ENCODE results near the gene CHCHD3. TPM values are rescaled to one million over a fixed set of nuclear protein-coding genes. Genes with fewer than 3 reads are reported as not detected.
A peak's percentile ranks its signal among the peaks of the same experiment; 100 is the strongest.

CHCHD3 gene
- total RNA-seq, 6 experiments from 2014 or later = 51.3 to 70.0 (median 65.7) TPM

DNA sequence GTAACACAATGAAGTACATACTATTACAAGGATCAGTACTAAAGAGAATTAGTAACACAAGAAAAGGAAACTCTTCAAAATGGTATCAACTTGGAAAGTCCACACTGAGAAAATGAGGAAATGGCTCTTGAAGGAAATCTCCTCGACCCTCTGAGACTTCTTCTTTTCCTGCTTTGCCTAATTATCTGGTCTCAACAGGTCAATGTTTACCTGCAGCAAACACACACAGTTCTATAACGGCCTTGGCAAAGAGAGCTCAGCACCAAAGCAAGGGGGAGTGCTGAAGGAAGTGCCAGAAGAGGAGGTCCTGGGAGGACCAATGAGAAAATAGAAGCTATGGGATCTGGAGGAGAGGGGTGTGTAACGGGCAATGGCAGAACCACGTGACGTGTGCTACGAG is 21.9 kb downstream of the CHCHD3 start:
- Mint-ChIP-seq H3K27ac (no peak overlapping the region), H3K36me3 (ENCODE audit: low read depth) (peaks cover 20% of the 10 kb centered on the region), H3K4me3 (no peak overlapping the region), H3K27me3 (ENCODE audit: insufficient read depth) (peaks cover 2% of the 10 kb centered on the region; the same call in 1 of the 2 replicates), H3K9me3 (no peaks in the 10 kb centered on the region), H3K4me1 (ENCODE audit: low read depth) (peaks cover 13% of the 10 kb centered on the region)
- TF ChIP-seq CTCF (IDR thresholded peaks at IDR 0.05) = no peak
- DNase-seq = no peak

DNA sequence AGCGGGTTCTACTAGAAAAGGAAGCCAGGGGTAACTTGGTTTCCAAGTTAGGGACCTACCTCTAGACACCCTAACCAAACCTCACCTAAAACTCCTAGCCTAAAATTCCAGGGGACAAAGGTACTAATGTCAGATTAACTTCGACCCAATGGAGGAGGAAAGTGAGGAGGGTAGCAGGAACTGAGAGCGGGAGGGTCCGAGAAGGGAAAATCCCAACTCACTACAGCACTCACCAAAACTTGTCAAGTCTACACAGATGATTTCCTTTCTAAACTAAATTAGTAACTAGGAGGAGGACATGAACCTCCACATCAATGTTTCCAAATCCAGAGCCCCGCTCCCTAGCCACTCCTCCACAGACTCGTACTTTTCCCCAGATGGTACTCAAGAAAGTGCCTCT is 22.6 kb downstream of the CHCHD3 start:
- H3K9me3 Mint-ChIP-seq = no peaks in the 10 kb centered on the region
- H3K4me3 Mint-ChIP-seq = no peak overlapping the region
- peaks cover 20% of the 10 kb centered on the region for H3K36me3 Mint-ChIP-seq (ENCODE audit: low read depth)
- H3K27ac Mint-ChIP-seq = no peak overlapping the region
- no peak for TF ChIP-seq CTCF (IDR thresholded peaks at IDR 0.05)
- no peak for DNase-seq
- H3K27me3 Mint-ChIP-seq (ENCODE audit: insufficient read depth) = peaks cover 2% of the 10 kb centered on the region; the same call in 1 of the 2 replicates
- peaks cover 20% of the 10 kb centered on the region for H3K4me1 Mint-ChIP-seq (ENCODE audit: low read depth)

DNA sequence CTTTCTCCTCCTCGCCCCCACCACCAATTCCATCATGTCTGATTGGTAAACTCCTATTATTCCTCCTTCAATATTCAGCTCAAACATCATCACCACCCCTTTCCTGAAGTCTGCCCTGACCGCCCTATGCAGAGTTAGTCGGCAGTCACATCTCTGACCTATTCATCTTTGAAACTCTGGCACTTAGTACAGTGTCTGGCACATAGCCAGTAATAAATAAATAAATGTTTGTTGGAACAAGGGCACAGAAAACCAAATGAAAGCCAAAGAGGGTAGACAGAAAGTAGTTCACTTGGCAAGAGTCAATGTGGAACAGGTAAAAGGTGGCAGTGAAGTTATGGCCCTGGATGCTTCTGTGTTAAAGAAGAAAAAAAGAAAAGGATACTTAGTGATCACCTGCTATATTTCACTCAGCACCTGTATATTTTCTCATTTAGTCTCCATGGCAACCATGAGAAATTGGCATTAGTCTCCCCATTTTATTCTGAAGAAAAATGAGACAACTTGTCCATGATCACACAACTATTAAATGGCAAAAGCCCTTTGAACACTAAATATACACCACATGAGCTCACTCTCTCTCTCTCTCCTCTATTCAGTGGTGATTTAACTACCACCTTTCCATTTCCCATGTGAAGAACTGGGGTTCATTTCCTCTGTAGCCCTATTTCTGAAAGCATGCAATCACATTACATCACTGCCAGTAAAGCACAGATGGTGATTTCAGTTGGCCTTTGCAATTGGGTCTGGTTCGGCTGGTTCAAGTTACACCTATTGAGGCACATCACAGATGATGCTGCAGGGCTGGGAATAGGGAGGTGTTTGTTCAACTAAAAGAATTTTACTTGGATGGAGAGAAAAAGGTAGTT is 25.3 kb downstream of the CHCHD3 start:
- H3K9me3 Mint-ChIP-seq = no peaks in the 10 kb centered on the region
- no peak for TF ChIP-seq CTCF (IDR thresholded peaks at IDR 0.05)
- H3K36me3 Mint-ChIP-seq (ENCODE audit: low read depth) = peaks cover 16% of the 10 kb centered on the region
- H3K4me1 Mint-ChIP-seq (ENCODE audit: low read depth) = peaks cover 46% of the 10 kb centered on the region
- no peak overlapping the region for H3K4me3 Mint-ChIP-seq
- H3K27me3 Mint-ChIP-seq (ENCODE audit: insufficient read depth) = peaks cover 2% of the 10 kb centered on the region; the same call in 1 of the 2 replicates
- DNase-seq = no peak
- no peak overlapping the region for H3K27ac Mint-ChIP-seq

DNA sequence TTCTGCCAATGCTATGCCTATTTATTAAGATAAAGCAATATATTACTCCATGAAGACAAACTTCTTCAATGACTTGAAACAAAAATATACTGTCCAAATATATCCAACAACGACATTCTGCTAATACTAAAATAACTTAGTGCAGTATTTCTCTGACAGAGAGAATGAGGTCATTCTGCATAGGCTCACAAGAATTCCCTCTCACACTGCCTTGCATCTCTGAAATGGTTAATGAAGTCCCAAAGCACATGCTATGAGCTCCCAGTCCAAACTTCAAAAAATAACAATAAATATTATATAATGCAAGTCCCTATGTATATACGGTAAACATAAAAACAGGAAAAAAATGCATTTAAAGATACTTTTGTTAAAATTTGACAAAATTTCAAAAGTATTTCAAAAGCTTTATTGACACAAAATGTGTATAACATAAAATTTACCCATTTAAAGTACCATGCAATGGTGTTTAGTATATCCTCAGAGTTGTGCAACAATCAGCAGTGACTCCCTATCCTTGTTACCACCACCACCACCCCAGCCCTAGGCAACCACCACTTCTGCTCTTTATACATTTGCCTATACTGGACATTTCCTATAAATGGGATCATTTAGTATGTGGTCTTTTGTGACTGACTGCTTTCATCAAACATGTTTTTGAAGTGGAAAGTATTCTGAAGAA is 27.6 kb downstream of the CHCHD3 start:
- Mint-ChIP-seq H3K36me3 (ENCODE audit: low read depth) (peaks cover 3% of the 10 kb centered on the region; the same call in 1 of the 2 replicates), H3K4me1 (ENCODE audit: low read depth) (peaks cover 65% of the 10 kb centered on the region), H3K27ac (peak overlapping the region; percentile 98), H3K9me3 (no peaks in the 10 kb centered on the region), H3K4me3 (peak overlapping the region; percentile 84), H3K27me3 (ENCODE audit: insufficient read depth) (no peaks in the 10 kb centered on the region)
- DNase-seq = no peak
- no peak for TF ChIP-seq CTCF (IDR thresholded peaks at IDR 0.05)

DNA sequence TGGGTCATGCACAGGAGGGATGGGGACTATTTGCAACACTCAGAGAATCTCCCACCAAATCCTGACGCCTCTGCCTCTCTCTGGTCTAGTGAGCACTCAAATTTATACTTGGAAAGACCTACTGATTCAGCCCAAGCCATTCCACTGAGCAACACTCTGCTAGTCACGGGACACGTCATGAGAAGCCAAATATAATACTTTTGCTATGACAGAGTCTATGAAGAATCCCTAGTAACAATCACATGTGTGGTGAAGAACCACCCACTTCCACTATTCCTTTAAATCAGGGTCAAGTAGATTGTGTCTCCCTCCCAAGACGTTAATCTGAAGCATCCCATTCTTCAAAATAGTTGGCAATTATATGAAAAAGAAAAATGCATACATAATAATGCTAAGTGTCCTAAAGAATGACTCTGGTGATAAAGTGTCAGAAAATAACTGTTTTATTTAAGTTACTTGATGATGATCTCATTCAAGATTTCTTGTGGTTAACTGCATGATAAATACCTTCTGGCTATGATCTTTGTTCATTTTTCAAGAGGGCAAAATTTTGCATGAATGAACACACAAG is 28.5 kb downstream of the CHCHD3 start:
- H3K4me1 Mint-ChIP-seq (ENCODE audit: low read depth) = peaks cover 74% of the 10 kb centered on the region
- H3K27me3 Mint-ChIP-seq (ENCODE audit: insufficient read depth) = no peaks in the 10 kb centered on the region
- peaks cover 3% of the 10 kb centered on the region; the same call in 1 of the 2 replicates for H3K36me3 Mint-ChIP-seq (ENCODE audit: low read depth)
- DNase-seq = peak; percentile 96
- no peaks in the 10 kb centered on the region for H3K9me3 Mint-ChIP-seq
- no peak for TF ChIP-seq CTCF (IDR thresholded peaks at IDR 0.05)
- H3K4me3 Mint-ChIP-seq = peak overlapping the region; percentile 84
- peak overlapping the region; percentile 98 for H3K27ac Mint-ChIP-seq

All from HFFc6 (cell line).